HUES48 (cell line): ENCODE results near the gene DDX11.
"Not testable (repeated sequence)": the region's sequence is repeated elsewhere in the genome, so short reads cannot be mapped to it uniquely, and the experiment has no call there.

ENCODE experiments used
- H3K27ac ChIP-seq: one replicate; pipeline ENCODE4 v1.7.0; 2013; ENCODE audit warnings: low read depth, low read length, inconsistent platforms
- H3K27me3 ChIP-seq: 2 replicates; pipeline ENCODE4 v1.6.1; 2013; ENCODE audit warnings: mild to moderate bottlenecking, low read length; ENCODE audit not compliant: control insufficient read depth, insufficient read depth
- H3K36me3 ChIP-seq: 2 replicates; pipeline ENCODE4 v1.6.1; 2013; ENCODE audit warnings: low read length; ENCODE audit not compliant: control insufficient read depth, insufficient read depth
- H3K4me1 ChIP-seq: 2 replicates; pipeline ENCODE4 v1.6.1; 2013; ENCODE audit warnings: mild to moderate bottlenecking, low read length; ENCODE audit not compliant: control insufficient read depth, insufficient read depth
- H3K4me3 ChIP-seq: 2 replicates; pipeline ENCODE4 v1.5.1; 2013; ENCODE audit warnings: mild to moderate bottlenecking, low read depth, low read length
- H3K9ac ChIP-seq: 2 replicates; pipeline ENCODE4 v1.6.1; 2013; ENCODE audit warnings: mild to moderate bottlenecking, low read depth, low read length, moderate library complexity
- H3K9me3 ChIP-seq: 2 replicates; pipeline ENCODE4 v1.6.1; 2013; ENCODE audit warnings: low read length; ENCODE audit not compliant: control insufficient read depth, insufficient read depth

The DDX11 gene

GRCh38 chr12:31125171-31125570 lies 51.5 kb downstream of the DDX11 start:
- not testable (repeated sequence) for H3K4me3 ChIP-seq, H3K4me1 ChIP-seq, H3K27me3 ChIP-seq, H3K27ac ChIP-seq, H3K36me3 ChIP-seq, H3K9me3 ChIP-seq, H3K9ac ChIP-seq

- not testable (repeated sequence) for H3K4me3 ChIP-seq, H3K27me3 ChIP-seq, H3K9ac ChIP-seq, H3K4me1 ChIP-seq, H3K9me3 ChIP-seq, H3K36me3 ChIP-seq, H3K27ac ChIP-seq
Measured at GRCh38 chr12:31127209-31127848, 53.7 kb downstream of the DDX11 start.

- not testable (repeated sequence) for H3K36me3 ChIP-seq, H3K27me3 ChIP-seq, H3K9me3 ChIP-seq, H3K9ac ChIP-seq, H3K4me1 ChIP-seq, H3K27ac ChIP-seq, H3K4me3 ChIP-seq
Measured at GRCh38 chr12:31136581-31136980, 62.9 kb downstream of the DDX11 start.

GRCh38 chr12:31144768-31145167 lies 71.1 kb downstream of the DDX11 start:
- H3K9me3 ChIP-seq, H3K4me1 ChIP-seq, H3K4me3 ChIP-seq: not testable (repeated sequence)

GRCh38 chr12:31145296-31145695 lies 71.6 kb downstream of the DDX11 start:
- H3K27me3 ChIP-seq, H3K4me1 ChIP-seq: not testable (repeated sequence)

More at GRCh38 chr12:31144768-31145167, 71.1 kb downstream of the DDX11 start:
- not testable (repeated sequence) for H3K27me3 ChIP-seq, H3K36me3 ChIP-seq, H3K27ac ChIP-seq, H3K9ac ChIP-seq

GRCh38 chr12:31147415-31147814 lies 73.8 kb downstream of the DDX11 start:
- H3K4me1 ChIP-seq, H3K36me3 ChIP-seq, H3K9me3 ChIP-seq, H3K27me3 ChIP-seq, H3K27ac ChIP-seq, H3K9ac ChIP-seq, H3K4me3 ChIP-seq: not testable (repeated sequence)

More at GRCh38 chr12:31145296-31145695, 71.6 kb downstream of the DDX11 start:
- not testable (repeated sequence) for H3K9ac ChIP-seq, H3K27ac ChIP-seq, H3K4me3 ChIP-seq, H3K36me3 ChIP-seq, H3K9me3 ChIP-seq

GRCh38 chr12:31150766-31151165 lies 77.1 kb downstream of the DDX11 start:
- not testable (repeated sequence) for H3K4me1 ChIP-seq, H3K9ac ChIP-seq, H3K9me3 ChIP-seq, H3K27me3 ChIP-seq, H3K4me3 ChIP-seq, H3K27ac ChIP-seq, H3K36me3 ChIP-seq
